ENCODE results near the gene UBE2I. TPM values are rescaled to one million over a fixed set of nuclear protein-coding genes. Genes with fewer than 3 reads are reported as not detected.

UBE2I gene
- total RNA-seq, 1 donor from 2014 or later, result 256 TPM

- Mint-ChIP-seq H3K4me3 (ENCODE audit: unreplicated experiment) (no peak overlapping the region), H3K27ac (ENCODE audit: unreplicated experiment) (no peak overlapping the region), H3K4me1 (ENCODE audit: low read depth, unreplicated experiment) (peaks cover 5% of the 10 kb centered on the region), H3K36me3 (ENCODE audit: unreplicated experiment) (no peaks in the 10 kb centered on the region), H3K27me3 (ENCODE audit: unreplicated experiment) (peaks cover 2% of the 10 kb centered on the region), H3K9me3 (ENCODE audit: unreplicated experiment) (peaks cover 6% of the 10 kb centered on the region)
- TF ChIP-seq CTCF (IDR thresholded peaks at IDR 0.05; ENCODE audit: partially characterized antibody, unreplicated experiment), result no peak
- DNase-seq, result no peak
Measured at GRCh38 chr16:1317479-1318267, 8.2 kb downstream of the UBE2I start.

DNA sequence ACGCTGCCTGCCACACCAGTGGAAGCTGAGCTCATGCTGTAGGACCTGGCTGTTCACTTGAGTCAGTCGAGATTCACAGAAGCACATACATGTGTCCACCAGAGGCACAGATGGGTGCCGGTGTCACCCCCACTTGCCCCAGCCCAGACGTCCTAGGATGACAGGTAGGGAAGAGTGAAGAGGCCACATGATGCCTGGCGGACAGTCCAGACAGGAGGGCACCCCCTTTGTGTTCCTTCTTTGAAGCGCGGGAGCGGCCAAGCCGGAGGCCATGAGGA lies 8.8 kb downstream of the UBE2I start:
- H3K36me3 Mint-ChIP-seq (ENCODE audit: unreplicated experiment), result no peaks in the 10 kb centered on the region

DNA sequence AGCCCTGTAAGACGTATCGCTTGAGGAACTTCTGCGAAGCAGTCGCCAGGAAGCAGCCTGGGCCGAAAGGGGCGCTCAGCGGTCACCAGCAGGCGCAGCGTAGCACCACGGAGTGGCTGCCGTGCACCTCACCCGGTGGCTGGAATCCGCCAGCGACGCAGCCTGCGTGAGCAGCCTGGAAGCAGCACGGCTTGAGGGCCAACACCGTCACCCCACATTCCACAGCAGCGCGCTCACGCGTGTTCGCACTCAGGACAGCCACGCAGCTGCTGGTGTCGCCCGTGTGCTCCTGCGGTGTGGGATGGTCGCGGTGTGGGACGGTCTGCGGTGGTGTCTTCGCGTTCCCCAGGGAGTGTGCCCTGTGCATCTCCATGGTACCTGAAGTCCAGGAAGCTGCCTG lies 9.6 kb downstream of the UBE2I start:
- Mint-ChIP-seq H3K27ac (ENCODE audit: unreplicated experiment) (no peak overlapping the region), H3K36me3 (ENCODE audit: unreplicated experiment) (no peaks in the 10 kb centered on the region), H3K4me1 (ENCODE audit: low read depth, unreplicated experiment) (no peaks in the 10 kb centered on the region), H3K27me3 (ENCODE audit: unreplicated experiment) (peaks cover 2% of the 10 kb centered on the region), H3K9me3 (ENCODE audit: unreplicated experiment) (peaks cover 6% of the 10 kb centered on the region), H3K4me3 (ENCODE audit: unreplicated experiment) (no peak overlapping the region)
- no peak for DNase-seq
- TF ChIP-seq CTCF (IDR thresholded peaks at IDR 0.05; ENCODE audit: partially characterized antibody, unreplicated experiment), result no peak

More for the DNA sequence above, 8.8 kb downstream of the UBE2I start:
- Mint-ChIP-seq H3K4me3 (ENCODE audit: unreplicated experiment) (peak overlapping the region; percentile 36), H3K4me1 (ENCODE audit: low read depth, unreplicated experiment) (peaks cover under 1% of the 10 kb centered on the region), H3K27me3 (ENCODE audit: unreplicated experiment) (peaks cover 2% of the 10 kb centered on the region), H3K9me3 (ENCODE audit: unreplicated experiment) (peaks cover 6% of the 10 kb centered on the region), H3K27ac (ENCODE audit: unreplicated experiment) (no peak overlapping the region)
- DNase-seq, result no peak
- TF ChIP-seq CTCF (IDR thresholded peaks at IDR 0.05; ENCODE audit: partially characterized antibody, unreplicated experiment), result no peak

- Mint-ChIP-seq H3K4me1 (ENCODE audit: low read depth, unreplicated experiment) (no peaks in the 10 kb centered on the region), H3K27me3 (ENCODE audit: unreplicated experiment) (peaks cover 2% of the 10 kb centered on the region), H3K4me3 (ENCODE audit: unreplicated experiment) (no peak overlapping the region), H3K9me3 (ENCODE audit: unreplicated experiment) (peaks cover 9% of the 10 kb centered on the region), H3K27ac (ENCODE audit: unreplicated experiment) (no peak overlapping the region), H3K36me3 (ENCODE audit: unreplicated experiment) (no peaks in the 10 kb centered on the region)
- no peak for DNase-seq
- TF ChIP-seq CTCF (IDR thresholded peaks at IDR 0.05; ENCODE audit: partially characterized antibody, unreplicated experiment), result no peak
Measured at GRCh38 chr16:1320097-1320496, 10.7 kb downstream of the UBE2I start.

DNA sequence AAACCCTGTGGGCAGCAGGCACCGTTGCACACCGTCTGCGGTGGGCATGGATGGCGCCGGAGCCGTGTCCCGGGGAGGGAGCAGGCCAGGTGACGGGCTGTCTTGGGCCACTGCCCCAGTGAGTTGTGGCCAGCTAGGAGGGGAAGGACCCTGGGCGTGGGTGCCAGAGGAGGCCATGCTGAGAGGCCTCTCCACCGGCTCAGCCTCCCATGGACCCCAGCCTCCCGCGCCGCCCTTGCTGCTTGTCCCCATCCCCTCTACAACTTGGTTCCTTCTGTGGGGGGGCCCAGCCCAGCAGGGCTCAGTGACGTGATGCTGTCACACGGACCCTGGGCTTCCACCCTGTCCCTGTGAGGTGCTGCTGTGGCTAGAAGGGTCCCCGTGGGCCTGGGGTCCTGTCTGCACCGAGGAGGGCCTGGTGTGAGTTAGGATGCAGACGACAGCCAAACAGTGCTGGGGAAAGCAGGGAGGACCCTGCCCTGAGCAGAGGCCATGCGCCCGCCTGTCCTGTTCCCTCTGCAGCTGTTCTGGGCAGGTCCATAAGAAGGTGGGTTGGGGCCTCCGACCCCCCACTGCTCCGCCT lies 11.3 kb downstream of the UBE2I start:
- no peak for TF ChIP-seq CTCF (IDR thresholded peaks at IDR 0.05; ENCODE audit: partially characterized antibody, unreplicated experiment)
- Mint-ChIP-seq H3K4me1 (ENCODE audit: low read depth, unreplicated experiment) (no peaks in the 10 kb centered on the region), H3K36me3 (ENCODE audit: unreplicated experiment) (no peaks in the 10 kb centered on the region), H3K27ac (ENCODE audit: unreplicated experiment) (no peak overlapping the region), H3K27me3 (ENCODE audit: unreplicated experiment) (peaks cover 2% of the 10 kb centered on the region), H3K4me3 (ENCODE audit: unreplicated experiment) (no peak overlapping the region), H3K9me3 (ENCODE audit: unreplicated experiment) (peaks cover 8% of the 10 kb centered on the region)
- DNase-seq, result no peak
